ENCODE measurements around the gene MYBPC1.
"Not testable (repeated sequence)": the region's sequence is repeated elsewhere in the genome, so short reads cannot be mapped to it uniquely, and the experiment has no call there.

DNA sequence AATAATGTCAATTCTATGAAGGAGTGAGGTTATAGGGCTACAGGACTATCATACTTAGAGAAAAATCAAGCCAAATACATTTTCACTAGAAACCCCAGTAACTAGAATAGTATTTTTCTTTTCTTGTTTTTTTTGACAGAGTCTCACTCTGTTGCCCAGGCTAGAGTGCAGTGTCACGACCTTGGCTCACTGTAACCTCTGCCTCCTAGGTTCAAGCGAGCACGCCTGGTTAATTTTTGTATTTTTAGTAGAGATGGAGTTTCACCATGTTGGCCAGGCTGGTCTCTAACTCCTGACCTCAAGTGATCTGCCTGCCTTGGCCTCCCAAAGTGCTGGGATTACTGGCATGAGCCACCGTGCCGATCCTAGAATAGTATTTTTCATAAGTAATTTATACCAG is 139.7 kb downstream of the MYBPC1 start:
- TF ChIP-seq, protein P1, sequence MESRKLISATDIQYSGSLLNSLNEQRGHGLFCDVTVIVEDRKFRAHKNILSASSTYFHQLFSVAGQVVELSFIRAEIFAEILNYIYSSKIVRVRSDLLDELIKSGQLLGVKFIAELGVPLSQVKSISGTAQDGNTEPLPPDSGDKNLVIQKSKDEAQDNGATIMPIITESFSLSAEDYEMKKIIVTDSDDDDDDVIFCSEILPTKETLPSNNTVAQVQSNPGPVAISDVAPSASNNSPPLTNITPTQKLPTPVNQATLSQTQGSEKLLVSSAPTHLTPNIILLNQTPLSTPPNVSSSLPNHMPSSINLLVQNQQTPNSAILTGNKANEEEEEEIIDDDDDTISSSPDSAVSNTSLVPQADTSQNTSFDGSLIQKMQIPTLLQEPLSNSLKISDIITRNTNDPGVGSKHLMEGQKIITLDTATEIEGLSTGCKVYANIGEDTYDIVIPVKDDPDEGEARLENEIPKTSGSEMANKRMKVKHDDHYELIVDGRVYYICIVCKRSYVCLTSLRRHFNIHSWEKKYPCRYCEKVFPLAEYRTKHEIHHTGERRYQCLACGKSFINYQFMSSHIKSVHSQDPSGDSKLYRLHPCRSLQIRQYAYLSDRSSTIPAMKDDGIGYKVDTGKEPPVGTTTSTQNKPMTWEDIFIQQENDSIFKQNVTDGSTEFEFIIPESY (CRISPR knock-in tag; IDR thresholded peaks at IDR 0.05), result not testable (repeated sequence)
- TF ChIP-seq TAF15 (IDR thresholded peaks at IDR 0.05; ENCODE audit: low read depth, low read length); HDAC1 (IDR thresholded peaks at IDR 0.05); PHF21A (IDR thresholded peaks at IDR 0.05; ENCODE audit: borderline replicate concordance, low read depth); ZNF778 (CRISPR knock-in tag; IDR thresholded peaks at IDR 0.05); ZNF232 (CRISPR knock-in tag; IDR thresholded peaks at IDR 0.05); EP400 (IDR thresholded peaks at IDR 0.05); TAF1 (IDR thresholded peaks at IDR 0.05; ENCODE audit: control insufficient read depth, extremely low read depth, insufficient read depth, low read length, severe bottlenecking): not testable (repeated sequence)
- TF ChIP-seq, protein P2, sequence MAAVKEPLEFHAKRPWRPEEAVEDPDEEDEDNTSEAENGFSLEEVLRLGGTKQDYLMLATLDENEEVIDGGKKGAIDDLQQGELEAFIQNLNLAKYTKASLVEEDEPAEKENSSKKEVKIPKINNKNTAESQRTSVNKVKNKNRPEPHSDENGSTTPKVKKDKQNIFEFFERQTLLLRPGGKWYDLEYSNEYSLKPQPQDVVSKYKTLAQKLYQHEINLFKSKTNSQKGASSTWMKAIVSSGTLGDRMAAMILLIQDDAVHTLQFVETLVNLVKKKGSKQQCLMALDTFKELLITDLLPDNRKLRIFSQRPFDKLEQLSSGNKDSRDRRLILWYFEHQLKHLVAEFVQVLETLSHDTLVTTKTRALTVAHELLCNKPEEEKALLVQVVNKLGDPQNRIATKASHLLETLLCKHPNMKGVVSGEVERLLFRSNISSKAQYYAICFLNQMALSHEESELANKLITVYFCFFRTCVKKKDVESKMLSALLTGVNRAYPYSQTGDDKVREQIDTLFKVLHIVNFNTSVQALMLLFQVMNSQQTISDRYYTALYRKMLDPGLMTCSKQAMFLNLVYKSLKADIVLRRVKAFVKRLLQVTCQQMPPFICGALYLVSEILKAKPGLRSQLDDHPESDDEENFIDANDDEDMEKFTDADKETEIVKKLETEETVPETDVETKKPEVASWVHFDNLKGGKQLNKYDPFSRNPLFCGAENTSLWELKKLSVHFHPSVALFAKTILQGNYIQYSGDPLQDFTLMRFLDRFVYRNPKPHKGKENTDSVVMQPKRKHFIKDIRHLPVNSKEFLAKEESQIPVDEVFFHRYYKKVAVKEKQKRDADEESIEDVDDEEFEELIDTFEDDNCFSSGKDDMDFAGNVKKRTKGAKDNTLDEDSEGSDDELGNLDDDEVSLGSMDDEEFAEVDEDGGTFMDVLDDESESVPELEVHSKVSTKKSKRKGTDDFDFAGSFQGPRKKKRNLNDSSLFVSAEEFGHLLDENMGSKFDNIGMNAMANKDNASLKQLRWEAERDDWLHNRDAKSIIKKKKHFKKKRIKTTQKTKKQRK (IDR thresholded peaks at IDR 0.05; ENCODE audit: borderline replicate concordance, low read depth, low read length), result not testable (repeated sequence)
- TF ChIP-seq, protein P3, sequence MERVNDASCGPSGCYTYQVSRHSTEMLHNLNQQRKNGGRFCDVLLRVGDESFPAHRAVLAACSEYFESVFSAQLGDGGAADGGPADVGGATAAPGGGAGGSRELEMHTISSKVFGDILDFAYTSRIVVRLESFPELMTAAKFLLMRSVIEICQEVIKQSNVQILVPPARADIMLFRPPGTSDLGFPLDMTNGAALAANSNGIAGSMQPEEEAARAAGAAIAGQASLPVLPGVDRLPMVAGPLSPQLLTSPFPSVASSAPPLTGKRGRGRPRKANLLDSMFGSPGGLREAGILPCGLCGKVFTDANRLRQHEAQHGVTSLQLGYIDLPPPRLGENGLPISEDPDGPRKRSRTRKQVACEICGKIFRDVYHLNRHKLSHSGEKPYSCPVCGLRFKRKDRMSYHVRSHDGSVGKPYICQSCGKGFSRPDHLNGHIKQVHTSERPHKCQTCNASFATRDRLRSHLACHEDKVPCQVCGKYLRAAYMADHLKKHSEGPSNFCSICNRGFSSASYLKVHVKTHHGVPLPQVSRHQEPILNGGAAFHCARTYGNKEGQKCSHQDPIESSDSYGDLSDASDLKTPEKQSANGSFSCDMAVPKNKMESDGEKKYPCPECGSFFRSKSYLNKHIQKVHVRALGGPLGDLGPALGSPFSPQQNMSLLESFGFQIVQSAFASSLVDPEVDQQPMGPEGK (CRISPR knock-in tag; IDR thresholded peaks at IDR 0.05; ENCODE audit: borderline replicate concordance), result not testable (repeated sequence)
- TF ChIP-seq, protein P4, sequence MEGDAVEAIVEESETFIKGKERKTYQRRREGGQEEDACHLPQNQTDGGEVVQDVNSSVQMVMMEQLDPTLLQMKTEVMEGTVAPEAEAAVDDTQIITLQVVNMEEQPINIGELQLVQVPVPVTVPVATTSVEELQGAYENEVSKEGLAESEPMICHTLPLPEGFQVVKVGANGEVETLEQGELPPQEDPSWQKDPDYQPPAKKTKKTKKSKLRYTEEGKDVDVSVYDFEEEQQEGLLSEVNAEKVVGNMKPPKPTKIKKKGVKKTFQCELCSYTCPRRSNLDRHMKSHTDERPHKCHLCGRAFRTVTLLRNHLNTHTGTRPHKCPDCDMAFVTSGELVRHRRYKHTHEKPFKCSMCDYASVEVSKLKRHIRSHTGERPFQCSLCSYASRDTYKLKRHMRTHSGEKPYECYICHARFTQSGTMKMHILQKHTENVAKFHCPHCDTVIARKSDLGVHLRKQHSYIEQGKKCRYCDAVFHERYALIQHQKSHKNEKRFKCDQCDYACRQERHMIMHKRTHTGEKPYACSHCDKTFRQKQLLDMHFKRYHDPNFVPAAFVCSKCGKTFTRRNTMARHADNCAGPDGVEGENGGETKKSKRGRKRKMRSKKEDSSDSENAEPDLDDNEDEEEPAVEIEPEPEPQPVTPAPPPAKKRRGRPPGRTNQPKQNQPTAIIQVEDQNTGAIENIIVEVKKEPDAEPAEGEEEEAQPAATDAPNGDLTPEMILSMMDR (IDR thresholded peaks at IDR 0.05 in 2 of 3, conservative IDR thresholded peaks at IDR 0.05 in 1 of 3; ENCODE audit: insufficient read depth in 2 of 3, low read depth in 1 of 3, low read length in 3 of 3), result not testable (repeated sequence)

Measured in K562 (cell line).